Parathyroid adenoma (tissue), 2 donors: ENCODE results near the gene NBEA.

Experiments used
- H2AFZ ChIP-seq: fragments of 300-600 bp; sonication (generic); one replicate; pipeline ENCODE4 v1.7.0; 2017; ENCODE audit warnings: antibody characterized with exemption, mild to moderate bottlenecking
- H3K27ac ChIP-seq: fragments of 300-600 bp; sonication (generic); one replicate; pipeline ENCODE4 v1.7.0; 2017
- H3K27me3 ChIP-seq: fragments of 300-600 bp; sonication (generic); one replicate; pipeline ENCODE4 v1.7.0; 2017; ENCODE audit warnings: low read length; ENCODE audit not compliant: control insufficient read depth, insufficient read depth
- H3K36me3 ChIP-seq: fragments of 300-600 bp; sonication (generic); one replicate; pipeline ENCODE4 v1.7.0; 2017; ENCODE audit warnings: low read length; ENCODE audit not compliant: control insufficient read depth, insufficient read depth
- H3K4me1 ChIP-seq: fragments of 300-600 bp; sonication (generic); one replicate; pipeline ENCODE4 v1.7.0; 2017; ENCODE audit warnings: control low read depth
- H3K4me2 ChIP-seq: fragments of 300-600 bp; sonication (generic); one replicate; pipeline ENCODE4 v1.7.0; 2017; ENCODE audit warnings: low read length
- H3K4me3 ChIP-seq: fragments of 300-600 bp; sonication (generic); one replicate; pipeline ENCODE4 v1.7.0; 2017; ENCODE audit warnings: low read depth, low read length
- H3K79me2 ChIP-seq: fragments of 300-600 bp; sonication (generic); one replicate; pipeline ENCODE4 v1.7.0; 2017; ENCODE audit warnings: control low read depth
- H3K9ac ChIP-seq: fragments of 300-600 bp; sonication (generic); one replicate; pipeline ENCODE4 v1.7.0; 2017; ENCODE audit warnings: mild to moderate bottlenecking
- H3K9me3 ChIP-seq: fragments of 300-600 bp; sonication (generic); one replicate; pipeline ENCODE4 v1.7.0; 2017; ENCODE audit warnings: low read length; ENCODE audit not compliant: control insufficient read depth
- TF ChIP-seq, protein P1 (sequence below): fragments of 300-600 bp; sonication (generic); IDR thresholded peaks from one replicate; pipeline ENCODE4 v1.7.0; 2017; ENCODE audit warnings: antibody characterized with exemption, mild to moderate bottlenecking
- donor health status: primary hyperparathyroidism.

The NBEA gene

GRCh38 chr13:35225159-35225558, 283.1 kb downstream of the NBEA start:
- Histone ChIP-seq H3K36me3 (no peaks in the 10 kb centered on the region), H3K9ac (no peak overlapping the region)

GRCh38 chr13:35225582-35225981, 283.5 kb downstream of the NBEA start:
- Histone ChIP-seq H3K9me3 (no peaks in the 10 kb centered on the region), H3K27me3 (no peaks in the 10 kb centered on the region), H3K36me3 (no peaks in the 10 kb centered on the region), H3K27ac (no peak overlapping the region), H3K4me2 (no peak overlapping the region), H3K79me2 (no peaks in the 10 kb centered on the region), H2AFZ (no peak overlapping the region), H3K9ac (no peak overlapping the region), H3K4me3 (no peak overlapping the region), H3K4me1 (no peaks in the 10 kb centered on the region)
- TF ChIP-seq, protein P1, sequence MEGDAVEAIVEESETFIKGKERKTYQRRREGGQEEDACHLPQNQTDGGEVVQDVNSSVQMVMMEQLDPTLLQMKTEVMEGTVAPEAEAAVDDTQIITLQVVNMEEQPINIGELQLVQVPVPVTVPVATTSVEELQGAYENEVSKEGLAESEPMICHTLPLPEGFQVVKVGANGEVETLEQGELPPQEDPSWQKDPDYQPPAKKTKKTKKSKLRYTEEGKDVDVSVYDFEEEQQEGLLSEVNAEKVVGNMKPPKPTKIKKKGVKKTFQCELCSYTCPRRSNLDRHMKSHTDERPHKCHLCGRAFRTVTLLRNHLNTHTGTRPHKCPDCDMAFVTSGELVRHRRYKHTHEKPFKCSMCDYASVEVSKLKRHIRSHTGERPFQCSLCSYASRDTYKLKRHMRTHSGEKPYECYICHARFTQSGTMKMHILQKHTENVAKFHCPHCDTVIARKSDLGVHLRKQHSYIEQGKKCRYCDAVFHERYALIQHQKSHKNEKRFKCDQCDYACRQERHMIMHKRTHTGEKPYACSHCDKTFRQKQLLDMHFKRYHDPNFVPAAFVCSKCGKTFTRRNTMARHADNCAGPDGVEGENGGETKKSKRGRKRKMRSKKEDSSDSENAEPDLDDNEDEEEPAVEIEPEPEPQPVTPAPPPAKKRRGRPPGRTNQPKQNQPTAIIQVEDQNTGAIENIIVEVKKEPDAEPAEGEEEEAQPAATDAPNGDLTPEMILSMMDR, result no peak

More at GRCh38 chr13:35225159-35225558, 283.1 kb downstream of the NBEA start:
- no peak overlapping the region for H2AFZ ChIP-seq
- H3K4me3 ChIP-seq, result no peak overlapping the region
- H3K4me1 ChIP-seq, result no peaks in the 10 kb centered on the region
- H3K27ac ChIP-seq, result no peak overlapping the region
- no peaks in the 10 kb centered on the region for H3K27me3 ChIP-seq
- no peak overlapping the region for H3K4me2 ChIP-seq
- H3K9me3 ChIP-seq, result no peaks in the 10 kb centered on the region
- TF ChIP-seq, protein P1, result no peak
- H3K79me2 ChIP-seq, result no peaks in the 10 kb centered on the region

DNA sequence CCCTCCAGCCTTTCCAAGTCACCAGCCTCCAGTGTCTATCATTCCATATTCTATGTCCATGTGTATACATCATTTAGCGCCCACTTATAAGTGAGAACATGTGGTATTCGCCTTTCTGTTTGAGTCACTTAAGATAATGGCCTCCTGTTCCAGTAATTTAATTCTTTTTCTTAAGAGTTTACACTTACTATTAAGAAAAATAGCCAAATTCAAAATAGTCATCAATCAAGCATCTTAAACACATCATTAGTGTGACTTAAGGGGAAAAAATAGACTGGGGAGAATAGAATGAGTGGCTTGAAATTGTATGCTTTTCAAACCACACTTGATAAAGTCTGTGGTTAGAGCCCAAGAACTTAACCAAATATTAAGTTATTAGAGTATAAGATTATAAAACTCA, 286.5 kb downstream of the NBEA start:
- no peak overlapping the region for H3K4me3 ChIP-seq

DNA sequence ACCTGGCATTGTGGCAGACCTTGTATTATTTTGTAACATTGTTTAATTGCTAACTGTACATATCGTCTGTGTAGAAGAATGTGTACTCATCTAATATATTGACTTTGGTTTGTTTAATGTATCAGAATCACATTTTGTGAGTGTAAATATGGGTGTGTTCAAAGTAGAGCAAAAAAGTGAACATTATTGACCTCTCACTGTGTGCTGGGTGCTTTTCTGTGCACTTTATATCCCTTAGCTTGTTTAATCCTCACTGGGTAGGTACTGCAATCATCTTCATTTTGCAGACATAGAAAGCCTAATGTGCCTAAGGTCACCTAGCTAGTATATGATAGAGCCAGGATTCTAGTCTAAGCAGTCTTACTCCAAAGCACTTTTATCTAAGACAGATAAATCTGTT, 289.4 kb downstream of the NBEA start:
- TF ChIP-seq, protein P1, result no peak
- no peaks in the 10 kb centered on the region for H3K4me1 ChIP-seq
- no peaks in the 10 kb centered on the region for H3K27me3 ChIP-seq

More for the DNA sequence above, 286.5 kb downstream of the NBEA start:
- no peaks in the 10 kb centered on the region for H3K4me1 ChIP-seq
- H2AFZ ChIP-seq, result no peak overlapping the region
- H3K9me3 ChIP-seq, result no peaks in the 10 kb centered on the region
- no peak overlapping the region for H3K4me2 ChIP-seq
- H3K36me3 ChIP-seq, result no peaks in the 10 kb centered on the region
- no peaks in the 10 kb centered on the region for H3K27me3 ChIP-seq
- no peak overlapping the region for H3K9ac ChIP-seq
- H3K79me2 ChIP-seq, result no peaks in the 10 kb centered on the region
- no peak overlapping the region for H3K27ac ChIP-seq
- TF ChIP-seq, protein P1, result no peak

DNA sequence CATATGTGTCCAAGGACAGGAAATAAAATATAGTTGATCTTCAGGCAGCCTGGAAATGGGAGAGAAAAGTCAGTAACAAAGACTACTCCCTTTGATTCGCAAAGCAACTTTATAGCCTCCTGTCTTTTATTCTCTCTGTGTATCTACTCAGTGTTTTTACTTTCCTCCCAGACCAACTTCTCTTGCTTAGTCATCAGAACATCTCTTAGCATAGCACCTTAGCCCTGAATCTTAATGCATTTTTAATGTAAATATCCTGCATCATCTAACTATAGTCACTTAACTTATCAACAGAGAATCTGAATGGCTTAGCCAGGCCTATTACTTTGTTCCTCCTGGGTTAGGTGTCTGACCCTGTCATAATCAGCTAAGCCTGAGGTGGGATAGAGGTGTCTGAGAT, 296.2 kb downstream of the NBEA start:
- no peak overlapping the region for H3K9ac ChIP-seq
- TF ChIP-seq, protein P1, result no peak
- H3K4me1 ChIP-seq, result no peaks in the 10 kb centered on the region
- H3K36me3 ChIP-seq, result no peaks in the 10 kb centered on the region
- H3K4me2 ChIP-seq, result no peak overlapping the region
- no peaks in the 10 kb centered on the region for H3K9me3 ChIP-seq
- no peaks in the 10 kb centered on the region for H3K79me2 ChIP-seq
- no peak overlapping the region for H2AFZ ChIP-seq
- H3K27me3 ChIP-seq, result no peaks in the 10 kb centered on the region
- no peak overlapping the region for H3K4me3 ChIP-seq
- H3K27ac ChIP-seq, result no peak overlapping the region

More for the DNA sequence above, 289.4 kb downstream of the NBEA start:
- Histone ChIP-seq H3K9me3 (no peaks in the 10 kb centered on the region), H3K9ac (no peak overlapping the region), H3K4me2 (no peak overlapping the region), H3K36me3 (no peaks in the 10 kb centered on the region), H3K79me2 (no peaks in the 10 kb centered on the region), H3K27ac (no peak overlapping the region), H2AFZ (no peak overlapping the region), H3K4me3 (no peak overlapping the region)
